Fibroblast of mammary gland (primary cell): ENCODE measurements around the gene UNC79.

Experiments
- DNase-seq: peaks from one replicate; pipeline ENCODE4 v3.0.0-alpha.2; 2010; ENCODE audit warnings: low read depth
- H3K4me3 ChIP-seq: 2 replicates; pipeline ENCODE4 v1.5.1; 2011; ENCODE audit warnings: low read depth, mild to moderate bottlenecking, low read length, moderate library complexity; ENCODE audit not compliant: control insufficient read depth
- TF ChIP-seq, protein P1 (sequence below): conservative IDR thresholded peaks from 2 replicates; pipeline ENCODE4 v1.5.1; 2011; ENCODE audit warnings: low read depth, low read length, inconsistent platforms; ENCODE audit not compliant: control insufficient read depth, insufficient read depth

UNC79 gene

DNA sequence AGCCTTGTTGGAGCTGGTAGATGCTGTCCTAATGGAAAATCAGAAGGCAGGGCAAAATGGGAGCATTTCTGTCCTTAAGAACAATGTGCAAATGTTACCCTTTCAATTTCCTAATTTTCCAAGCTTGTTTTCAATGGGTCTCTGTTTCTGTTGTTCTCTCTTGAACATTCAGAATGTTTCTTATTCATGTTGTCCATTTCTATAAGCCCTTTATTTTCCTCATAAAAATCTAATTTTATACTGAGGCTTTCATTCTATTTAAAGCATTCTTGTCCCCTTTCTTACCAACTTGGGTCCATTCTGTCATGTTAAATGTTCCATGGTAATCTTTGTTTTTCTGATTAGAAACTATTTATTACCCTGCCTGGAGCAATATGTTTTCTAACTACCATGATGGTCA, 232.6 kb downstream of the UNC79 start:
- TF ChIP-seq, protein P1, sequence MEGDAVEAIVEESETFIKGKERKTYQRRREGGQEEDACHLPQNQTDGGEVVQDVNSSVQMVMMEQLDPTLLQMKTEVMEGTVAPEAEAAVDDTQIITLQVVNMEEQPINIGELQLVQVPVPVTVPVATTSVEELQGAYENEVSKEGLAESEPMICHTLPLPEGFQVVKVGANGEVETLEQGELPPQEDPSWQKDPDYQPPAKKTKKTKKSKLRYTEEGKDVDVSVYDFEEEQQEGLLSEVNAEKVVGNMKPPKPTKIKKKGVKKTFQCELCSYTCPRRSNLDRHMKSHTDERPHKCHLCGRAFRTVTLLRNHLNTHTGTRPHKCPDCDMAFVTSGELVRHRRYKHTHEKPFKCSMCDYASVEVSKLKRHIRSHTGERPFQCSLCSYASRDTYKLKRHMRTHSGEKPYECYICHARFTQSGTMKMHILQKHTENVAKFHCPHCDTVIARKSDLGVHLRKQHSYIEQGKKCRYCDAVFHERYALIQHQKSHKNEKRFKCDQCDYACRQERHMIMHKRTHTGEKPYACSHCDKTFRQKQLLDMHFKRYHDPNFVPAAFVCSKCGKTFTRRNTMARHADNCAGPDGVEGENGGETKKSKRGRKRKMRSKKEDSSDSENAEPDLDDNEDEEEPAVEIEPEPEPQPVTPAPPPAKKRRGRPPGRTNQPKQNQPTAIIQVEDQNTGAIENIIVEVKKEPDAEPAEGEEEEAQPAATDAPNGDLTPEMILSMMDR: no peak
- no peak overlapping the region for H3K4me3 ChIP-seq
- DNase-seq: no peak

DNA sequence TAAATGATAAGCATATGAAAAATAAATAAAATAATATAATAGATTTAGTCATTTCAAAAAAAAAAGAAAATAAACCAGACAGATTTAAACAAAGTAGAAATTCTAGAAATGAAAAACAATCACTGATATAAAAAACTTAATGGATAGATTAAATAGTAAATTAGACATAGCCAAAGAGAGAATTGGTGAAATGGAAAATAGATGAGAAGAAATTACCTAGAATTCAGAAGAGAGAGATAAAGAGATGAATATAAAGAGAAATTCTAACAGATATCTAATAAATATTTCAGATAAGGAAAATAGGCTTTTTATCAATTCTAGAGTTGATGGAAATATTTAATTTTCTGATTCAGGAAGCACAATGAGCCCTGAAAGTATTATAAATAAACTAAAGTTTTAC, 234.4 kb downstream of the UNC79 start:
- no peak overlapping the region for H3K4me3 ChIP-seq
- DNase-seq: no peak
- TF ChIP-seq, protein P1: no peak

DNA sequence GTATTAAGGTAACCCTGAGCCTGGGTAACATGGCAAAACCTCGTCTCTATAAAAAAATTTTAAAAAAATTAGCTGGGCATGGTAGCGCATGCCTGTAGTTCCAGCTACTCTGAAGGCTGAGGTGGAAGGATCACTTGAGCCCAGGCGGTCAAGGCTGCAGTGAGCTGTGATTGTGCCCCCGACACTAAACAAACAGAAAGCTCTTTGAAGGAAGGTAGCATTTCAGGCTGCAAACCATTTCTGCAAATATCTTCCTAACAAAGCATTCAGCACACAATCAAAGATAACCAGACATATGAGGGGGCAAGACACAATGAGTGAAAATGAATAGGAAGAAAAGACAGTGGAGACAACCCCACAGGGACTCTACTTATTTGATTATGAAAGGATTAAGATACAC, 238.9 kb downstream of the UNC79 start:
- H3K4me3 ChIP-seq: no peak overlapping the region
- DNase-seq: no peak
- TF ChIP-seq, protein P1: no peak

DNA sequence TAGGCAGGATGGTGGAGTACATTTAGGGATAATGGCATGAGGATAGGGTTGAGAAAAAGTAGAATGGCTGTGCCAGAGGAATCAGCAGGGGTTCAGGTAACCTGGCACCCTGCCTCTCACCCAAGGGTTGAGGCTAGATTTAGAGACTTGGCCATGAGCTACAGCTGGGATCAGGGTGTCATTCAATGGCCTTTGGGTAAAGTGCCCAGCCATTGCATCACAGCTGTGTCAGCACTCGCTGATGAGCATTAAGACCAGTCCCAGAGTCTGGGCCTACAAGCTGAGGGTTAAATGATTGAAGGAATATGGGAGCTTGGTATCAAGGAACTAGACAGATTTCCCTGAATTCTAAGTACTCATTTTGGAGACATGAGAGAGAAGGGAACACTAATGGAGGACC, 243.6 kb downstream of the UNC79 start:
- no peak for DNase-seq
- TF ChIP-seq, protein P1: no peak
- H3K4me3 ChIP-seq: no peak overlapping the region

DNA sequence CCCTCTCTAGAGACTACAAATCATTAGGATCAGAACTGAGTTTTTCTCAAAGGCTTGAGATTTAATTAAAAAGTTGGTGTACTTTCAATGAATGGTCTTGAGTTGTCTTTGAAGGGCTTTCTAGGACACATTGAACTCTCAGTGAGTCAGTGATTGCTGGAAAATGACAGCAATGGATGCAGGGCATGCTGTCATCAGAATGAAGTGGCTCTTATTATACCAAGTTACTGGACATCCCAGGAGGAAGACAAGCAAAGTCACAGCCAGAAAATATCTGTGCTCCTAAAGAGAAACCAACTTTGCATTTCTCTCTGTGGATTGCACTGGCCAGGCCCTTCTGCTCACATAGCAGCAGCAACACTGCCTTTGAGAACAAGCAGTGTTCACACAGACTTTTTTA, 244.9 kb downstream of the UNC79 start:
- no peak for DNase-seq
- TF ChIP-seq, protein P1: no peak
- no peak overlapping the region for H3K4me3 ChIP-seq

DNA sequence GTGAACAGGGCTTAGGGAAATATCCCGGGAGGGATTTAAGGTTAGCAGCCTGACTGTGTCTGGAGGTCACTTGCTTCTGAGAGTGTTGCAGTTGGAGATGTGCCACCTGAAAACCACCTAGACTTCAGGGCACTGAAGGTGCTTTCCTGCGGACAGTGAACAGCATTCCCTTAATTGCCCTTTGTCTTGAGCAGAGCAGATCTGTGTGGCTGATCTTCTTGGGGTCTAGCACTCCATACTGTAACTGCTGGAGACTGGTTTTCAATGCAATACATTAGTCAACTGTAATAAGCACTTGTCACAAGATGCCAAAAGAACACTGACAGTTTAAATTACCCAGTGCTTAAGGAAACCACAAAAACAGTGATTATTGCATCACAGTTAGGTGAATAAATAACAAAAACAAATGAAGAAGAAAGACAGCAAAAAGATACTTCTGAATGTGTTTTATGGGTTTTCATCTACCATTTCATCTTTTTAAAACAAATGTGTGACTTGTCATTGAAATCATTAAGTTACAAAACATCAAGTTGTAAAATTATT, 245.7 kb downstream of the UNC79 start:
- no peak for DNase-seq
- TF ChIP-seq, protein P1: no peak
- no peak overlapping the region for H3K4me3 ChIP-seq

DNA sequence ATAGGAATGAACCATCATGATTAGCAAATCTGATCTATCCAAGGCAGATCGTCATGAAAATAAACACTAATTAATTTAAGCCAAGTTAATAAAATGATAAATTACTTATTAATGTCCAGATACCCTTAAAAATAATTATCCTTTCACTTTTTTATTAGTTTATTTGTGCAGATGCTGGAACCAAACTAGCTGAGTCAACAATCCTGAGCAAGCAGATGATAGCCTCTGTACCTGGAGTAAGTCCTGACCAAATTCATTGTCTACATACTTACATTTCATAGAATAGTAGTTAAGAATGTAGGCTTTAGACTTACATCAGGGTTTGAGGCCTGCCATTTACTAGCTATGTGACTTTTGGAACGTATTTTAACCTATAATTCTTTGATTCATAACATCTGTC, 251.7 kb downstream of the UNC79 start:
- no peak for DNase-seq
- TF ChIP-seq, protein P1: no peak
- H3K4me3 ChIP-seq: no peak overlapping the region
